Dendritic cell treated with granulocyte-macrophage colony-stimulating factor and Interleukin-4, amounts not matched to agents 40 ng/mL and 50 ng/mL, for 4 days (primary cell): ENCODE results near the gene RANBP1.

Experiments used
- H3K27ac Mint-ChIP-seq: one replicate; pipeline ENCODE4 v1.8.0; 2022; ENCODE audit warnings: mild to moderate bottlenecking, mixed read lengths
- H3K27me3 Mint-ChIP-seq: one replicate; pipeline ENCODE4 v1.8.0; 2022; ENCODE audit warnings: mild to moderate bottlenecking, mixed read lengths
- H3K36me3 Mint-ChIP-seq: one replicate; pipeline ENCODE4 v1.8.0; 2022; ENCODE audit warnings: low read depth, mixed read lengths
- H3K4me1 Mint-ChIP-seq: one replicate; pipeline ENCODE4 v1.8.0; 2022; ENCODE audit warnings: low read depth, mixed read lengths
- H3K4me3 Mint-ChIP-seq: one replicate; pipeline ENCODE4 v1.8.0; 2022; ENCODE audit warnings: mild to moderate bottlenecking, moderate library complexity, mixed read lengths
- H3K9me3 Mint-ChIP-seq: one replicate; pipeline ENCODE4 v1.8.0; 2022; ENCODE audit warnings: mixed read lengths
- intact Hi-C: fragments of 100-400 bp; cut with micrococcal nuclease; formaldehyde crosslinking; loops from one replicate; pipeline ENCODE4 v1.15.0; 2022

The RANBP1 gene

GRCh38 chr22:20130731-20131596 is 15.1 kb downstream of the RANBP1 start:
- intact Hi-C loops = loop anchor here (1.0 kb wide), 1 partner anchor 14 kb away; the partner anchor contains the start of gene TRMT2A
- Mint-ChIP-seq H3K36me3 (peaks cover 24% of the 10 kb centered on the region), H3K27ac (no peak overlapping the region), H3K4me1 (peaks cover 40% of the 10 kb centered on the region), H3K4me3 (peak overlapping the region; percentile 63), H3K27me3 (no peaks in the 10 kb centered on the region), H3K9me3 (no peaks in the 10 kb centered on the region)

- Mint-ChIP-seq H3K4me1 (peaks cover 45% of the 10 kb centered on the region), H3K9me3 (no peaks in the 10 kb centered on the region), H3K36me3 (peaks cover 18% of the 10 kb centered on the region), H3K27me3 (no peaks in the 10 kb centered on the region), H3K27ac (peak within 1 kb of the TSS; percentile 66), H3K4me3 (peak within 1 kb of the TSS; percentile 83)
- intact Hi-C loops = loop anchor here (1.0 kb wide), 1 partner anchor 14 kb away; the partner anchor contains the start of gene TRMT2A
Measured at GRCh38 chr22:20131597-20131858, 15.6 kb downstream of the RANBP1 start, which contains the start of gene ZDHHC8. TSS of gene ZDHHC8 (plus strand) at chr22:20131804. CDS start at chr22:20131948, 144 bp downstream.

- H3K36me3 Mint-ChIP-seq = peaks cover 13% of the 10 kb centered on the region
- H3K9me3 Mint-ChIP-seq = no peaks in the 10 kb centered on the region
- peaks cover 50% of the 10 kb centered on the region for H3K4me1 Mint-ChIP-seq
- peak overlapping the region; percentile 83 for H3K4me3 Mint-ChIP-seq
- H3K27me3 Mint-ChIP-seq = no peaks in the 10 kb centered on the region
- intact Hi-C loops = loop anchor here (1.0 kb wide), 1 partner anchor 15 kb away; the partner anchor contains the start of gene TRMT2A
- H3K27ac Mint-ChIP-seq = peak overlapping the region; percentile 66
Measured at GRCh38 chr22:20131859-20132685, 16.2 kb downstream of the RANBP1 start.

- Mint-ChIP-seq H3K27me3 (no peaks in the 10 kb centered on the region), H3K36me3 (peaks cover 6% of the 10 kb centered on the region), H3K4me3 (peak overlapping the region; percentile 83), H3K9me3 (no peaks in the 10 kb centered on the region), H3K4me1 (peaks cover 57% of the 10 kb centered on the region), H3K27ac (peak overlapping the region; percentile 66)
- intact Hi-C loops = no loop called here
Measured at GRCh38 chr22:20132686-20133246, 16.9 kb downstream of the RANBP1 start.

- Mint-ChIP-seq H3K9me3 (no peaks in the 10 kb centered on the region), H3K27me3 (no peaks in the 10 kb centered on the region), H3K4me1 (peaks cover 65% of the 10 kb centered on the region), H3K36me3 (peaks cover 2% of the 10 kb centered on the region), H3K4me3 (peak overlapping the region; percentile 18), H3K27ac (no peak overlapping the region)
- intact Hi-C loops = no loop called here
Measured at GRCh38 chr22:20133930-20134549, 18.1 kb downstream of the RANBP1 start.

GRCh38 chr22:20135265-20135664 is 19.4 kb downstream of the RANBP1 start:
- no peaks in the 10 kb centered on the region for H3K27me3 Mint-ChIP-seq
- peaks cover 14% of the 10 kb centered on the region for H3K36me3 Mint-ChIP-seq
- no peaks in the 10 kb centered on the region for H3K9me3 Mint-ChIP-seq
- H3K4me1 Mint-ChIP-seq = peaks cover 56% of the 10 kb centered on the region
- H3K4me3 Mint-ChIP-seq = no peak overlapping the region
- intact Hi-C loops = no loop called here
- H3K27ac Mint-ChIP-seq = no peak overlapping the region

GRCh38 chr22:20135806-20136602 is 20.1 kb downstream of the RANBP1 start:
- Mint-ChIP-seq H3K27me3 (no peaks in the 10 kb centered on the region), H3K4me1 (peaks cover 50% of the 10 kb centered on the region), H3K36me3 (peaks cover 22% of the 10 kb centered on the region), H3K4me3 (no peak overlapping the region), H3K9me3 (no peaks in the 10 kb centered on the region), H3K27ac (no peak overlapping the region)
- intact Hi-C loops = no loop called here

GRCh38 chr22:20136603-20136873 is 20.6 kb downstream of the RANBP1 start:
- Mint-ChIP-seq H3K4me3 (no peak overlapping the region), H3K9me3 (no peaks in the 10 kb centered on the region), H3K27me3 (no peaks in the 10 kb centered on the region), H3K4me1 (peaks cover 50% of the 10 kb centered on the region), H3K27ac (no peak overlapping the region), H3K36me3 (peaks cover 27% of the 10 kb centered on the region)
- intact Hi-C loops = no loop called here

GRCh38 chr22:20137113-20137512 is 21.2 kb downstream of the RANBP1 start:
- Mint-ChIP-seq H3K36me3 (peaks cover 33% of the 10 kb centered on the region), H3K27ac (no peak overlapping the region), H3K4me3 (no peak overlapping the region), H3K4me1 (peaks cover 50% of the 10 kb centered on the region), H3K9me3 (no peaks in the 10 kb centered on the region), H3K27me3 (no peaks in the 10 kb centered on the region)
- intact Hi-C loops = no loop called here

- Mint-ChIP-seq H3K27me3 (no peaks in the 10 kb centered on the region), H3K36me3 (peaks cover 40% of the 10 kb centered on the region), H3K27ac (no peak overlapping the region), H3K9me3 (no peaks in the 10 kb centered on the region), H3K4me3 (no peak overlapping the region), H3K4me1 (peaks cover 44% of the 10 kb centered on the region)
- intact Hi-C loops = no loop called here
Measured at GRCh38 chr22:20137671-20138416, 21.9 kb downstream of the RANBP1 start.

- Mint-ChIP-seq H3K9me3 (no peaks in the 10 kb centered on the region), H3K4me1 (peaks cover 38% of the 10 kb centered on the region), H3K4me3 (no peak overlapping the region), H3K27ac (no peak overlapping the region), H3K36me3 (peaks cover 45% of the 10 kb centered on the region), H3K27me3 (no peaks in the 10 kb centered on the region)
- intact Hi-C loops = no loop called here
Measured at GRCh38 chr22:20138417-20138738, 22.5 kb downstream of the RANBP1 start.

GRCh38 chr22:20138868-20139267 is 23.0 kb downstream of the RANBP1 start:
- H3K9me3 Mint-ChIP-seq = no peaks in the 10 kb centered on the region
- H3K36me3 Mint-ChIP-seq = peaks cover 50% of the 10 kb centered on the region
- no peaks in the 10 kb centered on the region for H3K27me3 Mint-ChIP-seq
- H3K4me1 Mint-ChIP-seq = peaks cover 33% of the 10 kb centered on the region
- no peak overlapping the region for H3K4me3 Mint-ChIP-seq
- H3K27ac Mint-ChIP-seq = no peak overlapping the region
- intact Hi-C loops = no loop called here
